ENCODE data around the gene AVL9. TPM values are rescaled to one million over a fixed set of nuclear protein-coding genes. Genes with fewer than 3 reads are reported as not detected.

Gene AVL9
- total and polyA plus RNA-seq, 2 of the 4 experiments (the other 2 are of a cell fraction), result 13.1 to 21.7 TPM

DNA sequence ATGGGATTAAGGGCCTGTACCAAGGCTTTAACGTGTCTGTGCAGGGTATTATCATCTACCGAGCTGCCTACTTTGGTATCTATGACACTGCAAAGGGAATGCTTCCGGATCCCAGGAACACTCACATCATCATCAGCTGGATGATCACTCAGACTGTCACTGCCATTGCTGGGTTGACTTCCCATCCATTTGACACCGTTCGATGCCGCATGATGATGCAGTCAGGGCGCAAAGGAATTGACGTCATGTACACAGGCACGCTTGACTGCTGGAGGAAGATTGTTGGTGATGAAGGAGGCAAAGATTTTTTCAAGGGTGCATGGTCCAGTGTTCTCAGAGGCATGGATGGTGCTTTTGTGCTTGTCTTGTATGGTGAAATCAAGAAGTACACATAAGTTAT is 23.3 kb upstream of the AVL9 start:
- dilution Hi-C loops (cut with HindIII; ENCODE audit: low sequenced_read_pairs, unreplicated experiment), result no loop called here
- no peaks in the 10 kb centered on the region for H3K79me1 ChIP-seq (ENCODE audit: low read depth in 1 of 2, low read length in 2 of 2)
- intact Hi-C loops (cut with micrococcal nuclease), result no loop called here

More for the DNA sequence above, 23.3 kb upstream of the AVL9 start:
- Histone ChIP-seq H2AK9ac (replicated peaks; ENCODE audit: low read depth, low read length, poor library complexity) (no peak overlapping the region), H4K91ac (ENCODE audit: insufficient read depth, low read depth, low read length) (no peak overlapping the region), H4K8ac (ENCODE audit: low read depth in 2 of 2, low read length in 2 of 2) (no peak overlapping the region), H4K20me1 (ENCODE audit: insufficient read depth, low read length) (no peaks in the 10 kb centered on the region), H3K4me2 (ENCODE audit: low read depth, low read length) (no peak overlapping the region), H2BK120ac (ENCODE audit: low read depth, low read length) (no peak overlapping the region), H3K9me1 (ENCODE audit: insufficient read depth, low read length) (0 out of 2 replicates have a peak, but pooled peaks cover 3% of the 10 kb centered on the region), H3K9ac (ENCODE audit: low read depth, low read length) (no peak overlapping the region), H2BK5ac (ENCODE audit: low read depth, low read length, poor library complexity, severe bottlenecking) (no peak overlapping the region), H2BK20ac (ENCODE audit: low read depth, low read length) (no peak overlapping the region), H3K27ac (ENCODE audit: insufficient read depth, low read length) (no peak overlapping the region), H3K56ac (ENCODE audit: extremely low read depth, insufficient read depth, low read length) (no peak overlapping the region), H3K14ac (replicated peaks; ENCODE audit: low read depth, low read length) (no peak overlapping the region), H2AFZ (replicated peaks; ENCODE audit: low read length, poor library complexity) (no peak overlapping the region), H3K4me1 (ENCODE audit: control insufficient read depth, insufficient read depth, low read length) (peaks cover 3% of the 10 kb centered on the region; the same call in 1 of the 2 replicates), H3K4ac (ENCODE audit: low read depth, low read length) (no peak overlapping the region), H3K9me3 (ENCODE audit: control insufficient read depth, insufficient read depth, low read length) (no peaks in the 10 kb centered on the region), H4K5ac (ENCODE audit: low read depth, low read length) (no peak overlapping the region), H3K4me3 (ENCODE audit: insufficient read depth, low read depth, low read length) (no peak overlapping the region), H3K36me3 (ENCODE audit: control insufficient read depth, insufficient read depth, low read length) (no peaks in the 10 kb centered on the region), H3K18ac (ENCODE audit: low read depth, low read length) (no peak overlapping the region), H2AK5ac (ENCODE audit: low read depth, low read length) (no peak overlapping the region), H2BK15ac (ENCODE audit: low read depth, low read length) (no peak overlapping the region), H3K23ac (ENCODE audit: low read depth, low read length) (no peak overlapping the region), H3K27me3 (ENCODE audit: control insufficient read depth, insufficient read depth, low read length) (no peaks in the 10 kb centered on the region)
- in situ Hi-C loops (cut with MboI; ENCODE audit: low sequenced_read_pairs), result no loop called here
- ATAC-seq (ENCODE audit: low read depth), result no peak
- CTCF ChIA-PET, result no interaction called here
- 91% methylated on average over 8 of the region's 9 CpGs; no CpG with 5 or more reads in 1 of the 2 experiments for WGBS, 2 experiments (ENCODE audit: extremely low coverage in 2 of 2, insufficient read length in 1 of 2)
- DNase-seq, result no peak
- no TSS peak for BruUV-seq (replicated peaks)
- TF ChIP-seq MAFK (IDR thresholded peaks at IDR 0.05; ENCODE audit: low read depth, low read length) (no peak), POLR2A (IDR thresholded peaks at IDR 0.05; ENCODE audit: low read depth, low read length) (no peak), RFX5 (IDR thresholded peaks at IDR 0.05; ENCODE audit: low read depth, low read length) (no peak), NFE2L2 (IDR thresholded peaks at IDR 0.05; ENCODE audit: low read depth, low read length) (no peak), RCOR1 (IDR thresholded peaks at IDR 0.05; ENCODE audit: insufficient replicate concordance, low read length) (no peak), MAZ (IDR thresholded peaks at IDR 0.05; ENCODE audit: borderline replicate concordance, low read depth, low read length) (no peak), CEBPB (IDR thresholded peaks at IDR 0.05; ENCODE audit: low read depth, low read length) (no peak), MXI1 (IDR thresholded peaks at IDR 0.05; ENCODE audit: borderline replicate concordance, low read depth, low read length) (no peak), RAD21 (IDR thresholded peaks at IDR 0.05; ENCODE audit: low read length) (no peak), SMC3 (IDR thresholded peaks at IDR 0.05; ENCODE audit: low read depth, low read length) (no peak), CHD1 (IDR thresholded peaks at IDR 0.05; ENCODE audit: low read depth, low read length) (no peak), BHLHE40 (IDR thresholded peaks at IDR 0.05; ENCODE audit: low read depth, low read length) (no peak), FOS (IDR thresholded peaks at IDR 0.05; ENCODE audit: low read depth, low read length) (no peak)
- TF ChIP-seq, protein P1, sequence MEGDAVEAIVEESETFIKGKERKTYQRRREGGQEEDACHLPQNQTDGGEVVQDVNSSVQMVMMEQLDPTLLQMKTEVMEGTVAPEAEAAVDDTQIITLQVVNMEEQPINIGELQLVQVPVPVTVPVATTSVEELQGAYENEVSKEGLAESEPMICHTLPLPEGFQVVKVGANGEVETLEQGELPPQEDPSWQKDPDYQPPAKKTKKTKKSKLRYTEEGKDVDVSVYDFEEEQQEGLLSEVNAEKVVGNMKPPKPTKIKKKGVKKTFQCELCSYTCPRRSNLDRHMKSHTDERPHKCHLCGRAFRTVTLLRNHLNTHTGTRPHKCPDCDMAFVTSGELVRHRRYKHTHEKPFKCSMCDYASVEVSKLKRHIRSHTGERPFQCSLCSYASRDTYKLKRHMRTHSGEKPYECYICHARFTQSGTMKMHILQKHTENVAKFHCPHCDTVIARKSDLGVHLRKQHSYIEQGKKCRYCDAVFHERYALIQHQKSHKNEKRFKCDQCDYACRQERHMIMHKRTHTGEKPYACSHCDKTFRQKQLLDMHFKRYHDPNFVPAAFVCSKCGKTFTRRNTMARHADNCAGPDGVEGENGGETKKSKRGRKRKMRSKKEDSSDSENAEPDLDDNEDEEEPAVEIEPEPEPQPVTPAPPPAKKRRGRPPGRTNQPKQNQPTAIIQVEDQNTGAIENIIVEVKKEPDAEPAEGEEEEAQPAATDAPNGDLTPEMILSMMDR (conservative IDR thresholded peaks at IDR 0.05; ENCODE audit: low read depth, low read length), result no peak
- TF ChIP-seq, protein P2, sequence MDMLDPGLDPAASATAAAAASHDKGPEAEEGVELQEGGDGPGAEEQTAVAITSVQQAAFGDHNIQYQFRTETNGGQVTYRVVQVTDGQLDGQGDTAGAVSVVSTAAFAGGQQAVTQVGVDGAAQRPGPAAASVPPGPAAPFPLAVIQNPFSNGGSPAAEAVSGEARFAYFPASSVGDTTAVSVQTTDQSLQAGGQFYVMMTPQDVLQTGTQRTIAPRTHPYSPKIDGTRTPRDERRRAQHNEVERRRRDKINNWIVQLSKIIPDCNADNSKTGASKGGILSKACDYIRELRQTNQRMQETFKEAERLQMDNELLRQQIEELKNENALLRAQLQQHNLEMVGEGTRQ (IDR thresholded peaks at IDR 0.05; ENCODE audit: low read depth, low read length), result no peak
- TF ChIP-seq, protein P3, sequence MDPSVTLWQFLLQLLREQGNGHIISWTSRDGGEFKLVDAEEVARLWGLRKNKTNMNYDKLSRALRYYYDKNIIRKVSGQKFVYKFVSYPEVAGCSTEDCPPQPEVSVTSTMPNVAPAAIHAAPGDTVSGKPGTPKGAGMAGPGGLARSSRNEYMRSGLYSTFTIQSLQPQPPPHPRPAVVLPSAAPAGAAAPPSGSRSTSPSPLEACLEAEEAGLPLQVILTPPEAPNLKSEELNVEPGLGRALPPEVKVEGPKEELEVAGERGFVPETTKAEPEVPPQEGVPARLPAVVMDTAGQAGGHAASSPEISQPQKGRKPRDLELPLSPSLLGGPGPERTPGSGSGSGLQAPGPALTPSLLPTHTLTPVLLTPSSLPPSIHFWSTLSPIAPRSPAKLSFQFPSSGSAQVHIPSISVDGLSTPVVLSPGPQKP (IDR thresholded peaks at IDR 0.05; ENCODE audit: borderline replicate concordance, low read depth, low read length), result no peak
- POLR2A ChIA-PET (ENCODE audit: unreplicated experiment), result no interaction called here

All from IMR-90 (cell line).